NCI-H1417 (cell line): ENCODE measurements around the gene ZP3.
"Not testable (repeated sequence)": the region's sequence is repeated elsewhere in the genome, so short reads cannot be mapped to it uniquely, and the experiment has no call there.

Experiments
- DNase-seq, 3 experiments: peaks; one replicate each; lab custom pipeline; 2025; lab: John Stamatoyannopoulos, UW

ZP3 gene

DNA sequence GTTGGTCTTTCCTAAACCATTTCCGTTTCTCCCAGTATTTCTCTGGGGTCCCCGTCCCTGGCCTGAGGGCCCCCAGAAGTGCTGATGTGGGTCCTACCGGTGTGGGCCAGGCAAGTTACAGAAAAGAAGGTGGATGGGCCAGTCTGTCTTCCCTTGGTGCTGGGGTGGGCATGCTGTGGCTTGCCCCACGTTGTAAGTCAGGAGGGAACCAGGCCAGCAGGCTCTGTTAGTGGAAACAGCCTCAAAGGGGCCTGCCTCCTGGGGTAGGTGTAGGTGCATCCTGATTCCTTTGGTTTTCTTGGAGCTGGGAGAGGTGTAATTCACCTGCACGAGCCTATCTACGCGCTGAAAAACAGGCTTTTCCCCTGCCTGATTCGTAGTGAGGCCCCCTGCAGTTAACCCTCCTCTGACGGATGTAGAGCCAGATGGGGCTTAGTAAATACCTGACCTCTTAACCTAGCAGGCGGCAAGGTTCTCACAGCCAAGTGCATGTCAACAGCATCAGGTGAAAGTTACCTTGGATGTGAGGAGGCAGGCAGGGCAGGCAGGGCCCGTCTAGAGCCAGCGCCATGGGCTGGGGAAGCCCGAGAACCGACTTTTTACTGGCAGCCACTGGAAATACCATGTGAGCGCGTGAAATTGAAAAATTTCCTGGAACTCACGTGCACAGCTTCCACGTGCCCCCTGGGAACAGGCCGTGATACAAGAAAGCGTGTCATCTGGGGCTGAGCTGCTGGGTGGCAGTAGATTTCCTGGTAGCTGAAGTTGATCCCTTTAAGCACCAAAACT, 61.3 kb downstream of the ZP3 start:
- not testable (repeated sequence) for DNase-seq

- DNase-seq = not testable (repeated sequence)
Observed at GRCh38 chr7:76486618-76487017, 61.9 kb downstream of the ZP3 start.

DNA sequence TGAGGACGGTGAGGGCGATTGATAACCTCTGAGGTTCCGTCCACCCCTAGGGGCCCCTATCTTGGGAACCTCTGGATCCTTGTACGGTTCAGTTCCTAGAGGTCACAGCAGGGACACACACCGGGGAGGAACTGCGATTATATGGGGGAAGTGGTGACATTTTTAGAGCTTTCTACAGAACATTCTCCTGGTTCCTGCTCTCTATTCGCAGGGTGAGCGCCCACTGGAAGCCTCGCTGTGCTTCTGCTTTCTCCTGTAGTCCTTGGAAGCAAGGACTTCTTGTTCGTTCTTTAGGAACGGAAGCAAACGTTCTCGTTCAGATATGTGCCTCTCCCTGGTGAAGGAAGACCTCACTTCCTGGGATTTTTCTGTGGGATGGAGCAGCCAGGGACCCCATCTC, 63.2 kb downstream of the ZP3 start:
- not testable (repeated sequence) for DNase-seq
